GM21515 (cell line): ENCODE results near the gene RAB6A.
"Not testable (repeated sequence)": the region's sequence is repeated elsewhere in the genome, so short reads cannot be mapped to it uniquely, and the experiment has no call there.

Source experiments
- ATAC-seq: cut with Tn5 transposase; IDR thresholded peaks from one replicate; pipeline ENCODE4 v1.9.1; 2021; ENCODE audit not compliant: unreplicated experiment

Gene RAB6A

GRCh38 chr11:73766763-73767162 is 5.9 kb upstream of the RAB6A start:
- no peak for ATAC-seq

GRCh38 chr11:73762732-73763131 is 1.9 kb upstream of the RAB6A start:
- ATAC-seq, result no peak

GRCh38 chr11:73761403-73761945 is 600 bp upstream of the RAB6A start:
- peak; percentile 2 for ATAC-seq

- no peak for ATAC-seq
Measured at GRCh38 chr11:73760135-73760678, 667 bp downstream of the RAB6A start.

GRCh38 chr11:73759610-73760134 is 1.2 kb downstream of the RAB6A start:
- no peak for ATAC-seq

GRCh38 chr11:73758451-73758850 is 2.4 kb downstream of the RAB6A start:
- ATAC-seq, result no peak

- ATAC-seq, result no peak
Measured at GRCh38 chr11:73757598-73757997, 3.3 kb downstream of the RAB6A start.

GRCh38 chr11:73755670-73756069 is 5.2 kb downstream of the RAB6A start:
- ATAC-seq, result no peak

GRCh38 chr11:73753938-73754337 is 6.9 kb downstream of the RAB6A start:
- ATAC-seq, result no peak

GRCh38 chr11:73752903-73753302 is 8.0 kb downstream of the RAB6A start:
- no peak for ATAC-seq

- ATAC-seq, result no peak
Measured at GRCh38 chr11:73752216-73752867, 8.5 kb downstream of the RAB6A start.

- not testable (repeated sequence) for ATAC-seq
Measured at GRCh38 chr11:73750862-73751261, 10.0 kb downstream of the RAB6A start.

GRCh38 chr11:73750228-73750627 is 10.6 kb downstream of the RAB6A start:
- ATAC-seq, result no peak

- ATAC-seq, result no peak
Measured at GRCh38 chr11:73749118-73749517, 11.8 kb downstream of the RAB6A start.

GRCh38 chr11:73748300-73748699 is 12.6 kb downstream of the RAB6A start:
- no peak for ATAC-seq

- no peak for ATAC-seq
Measured at GRCh38 chr11:73747762-73748161, 13.1 kb downstream of the RAB6A start.

GRCh38 chr11:73746701-73747100 is 14.2 kb downstream of the RAB6A start:
- no peak for ATAC-seq

GRCh38 chr11:73743045-73743444 is 17.8 kb downstream of the RAB6A start:
- no peak for ATAC-seq

GRCh38 chr11:73735959-73736358 is 24.9 kb downstream of the RAB6A start:
- not testable (repeated sequence) for ATAC-seq

- no peak for ATAC-seq
Measured at GRCh38 chr11:73734993-73735392, 25.9 kb downstream of the RAB6A start.

- ATAC-seq, result not testable (repeated sequence)
Measured at GRCh38 chr11:73734011-73734410, 26.9 kb downstream of the RAB6A start.

- not testable (repeated sequence) for ATAC-seq
Measured at GRCh38 chr11:73732936-73733335, 27.9 kb downstream of the RAB6A start.
